Measurements from ENCODE around the gene KLF6.

DNA sequence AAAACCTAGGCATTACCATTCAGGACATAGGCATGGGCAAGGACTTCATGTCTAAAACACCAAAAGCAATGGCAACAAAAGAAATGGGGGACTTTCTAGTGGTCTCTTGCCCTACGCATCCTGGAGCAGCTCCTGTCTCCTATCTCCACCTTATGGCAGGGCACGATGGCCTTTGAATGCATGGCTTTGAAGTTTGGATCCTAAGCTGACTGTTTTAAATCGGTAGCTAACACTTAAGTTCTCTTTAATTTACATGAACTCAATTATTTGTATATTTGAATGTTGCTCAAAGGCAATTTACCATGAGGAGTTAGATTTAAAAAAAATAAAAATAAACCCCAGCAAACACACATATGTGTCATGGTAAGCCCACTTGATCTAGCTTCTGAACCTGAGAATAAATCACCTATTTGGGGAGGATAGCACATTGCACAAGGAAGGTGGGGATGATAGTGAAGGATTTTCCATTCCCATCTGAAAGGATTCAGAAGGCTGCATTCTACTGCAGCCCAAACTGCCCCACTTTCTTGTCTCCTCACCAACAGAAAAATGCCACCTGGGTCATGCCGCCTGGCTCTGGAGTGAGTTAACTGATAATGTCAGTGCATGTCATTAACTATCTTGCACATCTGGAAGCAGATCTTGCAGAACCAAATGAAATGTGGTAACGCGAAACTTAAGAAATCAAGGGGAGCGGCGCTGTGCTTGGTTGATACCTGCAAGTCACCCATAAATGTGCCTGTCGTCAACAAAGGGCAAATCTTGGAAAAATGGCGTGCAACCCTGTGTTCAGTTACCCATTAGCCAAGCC, 12.4 kb downstream of the KLF6 start:
- TF ChIP-seq CTCF (IDR thresholded peaks at IDR 0.05; ENCODE audit: low read length), result no peak
- TF ChIP-seq EZH2 (IDR thresholded peaks at IDR 0.05; ENCODE audit: borderline replicate concordance, low read length), result no peak

Data from OCI-LY1 (cell line).